GM21367 (cell line): ENCODE results near the gene PHYHD1.
"Not testable (repeated sequence)": the region's sequence is repeated elsewhere in the genome, so short reads cannot be mapped to it uniquely, and the experiment has no call there.

ENCODE experiments used
- ATAC-seq: cut with Tn5 transposase; IDR thresholded peaks from one replicate; pipeline ENCODE4 v1.9.1; 2021; ENCODE audit not compliant: unreplicated experiment

Gene PHYHD1

DNA sequence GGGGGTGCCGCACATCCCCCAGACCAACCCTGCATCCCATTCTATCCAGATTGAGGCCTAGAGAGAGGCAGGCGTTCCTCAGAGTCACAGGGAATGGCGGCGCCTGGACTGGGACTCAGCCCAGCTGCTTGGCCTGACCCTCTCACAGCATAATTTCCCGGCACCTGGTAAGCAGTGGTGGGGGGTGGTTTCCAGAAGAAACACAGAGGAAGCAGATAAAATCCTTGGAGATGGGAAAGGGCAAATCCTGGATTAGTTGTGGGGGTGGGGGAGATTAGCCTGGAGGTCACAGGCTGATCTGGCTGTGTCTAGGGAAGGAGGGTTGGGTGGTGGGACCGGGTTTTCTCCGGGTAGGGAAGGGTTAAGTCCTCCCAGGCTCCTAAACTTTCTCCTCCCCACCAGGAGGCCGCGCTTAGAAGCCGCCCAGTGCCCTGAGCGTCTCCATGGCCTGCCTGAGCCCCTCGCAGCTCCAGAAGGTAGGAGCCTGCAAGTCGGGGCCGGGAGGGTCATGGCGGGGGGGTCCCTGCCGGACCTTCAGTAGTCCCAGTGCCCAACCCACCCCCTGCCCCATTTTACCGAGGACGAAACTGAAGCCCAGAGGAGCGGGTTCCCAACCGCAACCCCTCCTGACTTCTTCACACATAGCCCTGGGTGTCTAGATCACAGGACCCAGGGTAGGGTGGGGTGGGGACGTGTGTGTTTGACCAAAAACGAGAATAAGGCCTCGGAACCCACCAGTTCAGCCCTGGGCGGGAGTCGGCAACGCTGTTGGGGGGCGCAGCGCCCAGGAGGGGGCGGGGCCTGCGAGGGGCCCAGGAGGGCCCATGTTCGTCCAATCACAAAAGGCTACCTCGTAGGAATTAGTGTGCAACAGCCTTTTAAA is 1.3 kb downstream of the PHYHD1 start:
- ATAC-seq: no peak

DNA sequence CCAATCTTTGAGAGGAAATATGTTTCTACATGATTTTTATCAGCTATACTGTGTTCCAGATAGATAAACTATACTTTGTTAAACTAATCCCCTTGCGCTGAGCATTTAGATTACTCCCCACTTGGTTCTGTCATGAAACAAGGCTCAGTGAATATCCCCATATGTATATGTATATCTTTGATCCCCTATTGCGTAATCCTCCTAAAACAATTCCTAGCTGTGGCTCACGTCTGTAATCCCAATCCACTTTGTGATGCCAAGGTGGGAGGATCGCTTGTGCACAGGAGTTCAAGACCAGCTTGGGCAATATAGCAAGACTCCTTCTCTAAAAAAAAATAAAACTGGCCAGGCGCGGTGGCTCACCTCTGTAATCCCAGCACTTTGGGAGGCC is 2.7 kb downstream of the PHYHD1 start:
- no peak for ATAC-seq

DNA sequence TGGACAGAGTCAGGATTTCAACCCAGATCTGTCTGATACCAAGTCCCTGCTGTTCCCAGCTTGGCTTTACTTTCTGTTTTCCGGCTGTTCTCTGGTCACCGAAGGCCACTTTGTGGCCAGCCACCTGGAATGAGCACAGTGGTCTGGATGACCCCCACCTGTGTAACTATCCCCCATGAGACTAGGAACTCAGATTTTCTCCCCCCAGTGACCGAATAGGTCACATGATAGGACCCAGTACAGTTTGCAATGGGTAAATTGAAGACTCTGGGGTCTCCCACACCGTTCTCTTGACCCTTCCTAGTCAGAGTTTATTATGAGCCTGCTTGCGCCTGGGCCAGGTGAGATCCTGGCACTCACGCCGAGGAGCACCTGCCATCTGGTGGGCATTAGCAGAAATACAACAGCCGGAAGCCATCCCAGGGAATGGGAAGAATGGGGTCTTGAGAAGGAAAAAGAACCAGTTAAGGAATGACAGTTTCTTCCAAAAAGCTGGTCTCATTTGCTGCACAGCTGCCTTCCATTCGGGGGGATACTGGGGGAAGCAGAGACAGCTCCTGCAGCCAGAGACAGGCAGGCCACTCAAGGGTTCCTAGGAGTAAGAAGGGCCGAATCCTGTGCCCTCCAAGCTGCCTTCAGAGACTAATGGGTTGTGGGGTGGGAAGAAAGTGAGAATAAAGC is 7.1 kb downstream of the PHYHD1 start:
- no peak for ATAC-seq

DNA sequence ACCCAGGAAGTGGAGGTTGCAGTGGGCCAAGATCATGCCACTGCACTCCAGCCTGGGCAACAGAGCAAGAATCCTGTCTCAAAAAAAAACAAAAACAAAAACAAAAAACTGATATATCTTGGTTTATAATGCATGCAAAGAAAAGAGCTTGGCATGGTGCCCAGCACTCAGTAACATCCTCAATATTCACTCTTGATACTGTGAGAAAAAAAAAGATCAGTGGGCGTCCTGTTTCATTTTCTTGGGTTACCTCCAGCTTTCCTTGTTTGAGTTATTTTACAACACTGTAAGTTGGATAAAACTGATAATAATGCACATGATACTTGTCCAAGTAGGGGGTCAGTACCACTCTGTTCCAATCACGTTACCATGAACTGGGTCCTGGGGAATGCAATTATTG is 7.8 kb downstream of the PHYHD1 start:
- no peak for ATAC-seq

DNA sequence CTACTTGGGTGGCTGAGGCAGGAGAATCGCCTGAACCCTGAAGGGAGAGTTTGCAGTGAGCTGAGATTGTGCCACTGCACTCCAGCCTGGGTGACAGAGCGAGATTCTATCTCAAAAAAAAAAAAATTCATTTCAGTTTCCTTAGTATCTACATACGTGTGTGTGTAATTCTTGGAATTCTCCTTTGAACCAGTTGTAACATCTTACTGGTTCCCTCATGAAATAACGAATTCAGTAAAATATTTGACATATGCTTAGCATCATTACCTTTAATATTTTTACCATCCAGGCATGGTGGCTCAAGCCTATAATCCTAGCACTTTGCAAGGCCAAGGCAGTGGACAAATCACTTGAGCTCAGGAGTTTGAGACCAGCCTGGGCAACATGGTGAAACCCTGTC is 8.8 kb downstream of the PHYHD1 start:
- ATAC-seq: no peak

DNA sequence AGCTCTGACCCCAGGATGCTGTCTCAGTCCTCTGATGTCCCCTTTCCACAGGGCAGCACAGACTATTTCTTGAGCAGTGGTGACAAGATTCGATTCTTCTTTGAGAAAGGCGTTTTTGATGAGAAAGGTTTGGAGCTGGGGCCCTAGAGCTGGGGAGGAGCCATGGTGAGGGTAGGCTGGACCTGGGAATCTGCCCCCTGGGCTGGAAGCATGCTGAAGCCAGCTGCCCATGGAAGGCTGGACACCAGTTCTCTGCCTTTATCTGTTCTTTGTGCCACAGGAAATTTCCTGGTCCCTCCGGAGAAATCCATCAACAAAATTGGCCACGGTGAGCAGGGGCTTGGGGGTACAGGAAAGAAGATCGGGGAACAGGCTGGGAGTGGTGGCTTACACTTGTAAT is 12.9 kb downstream of the PHYHD1 start:
- no peak for ATAC-seq

DNA sequence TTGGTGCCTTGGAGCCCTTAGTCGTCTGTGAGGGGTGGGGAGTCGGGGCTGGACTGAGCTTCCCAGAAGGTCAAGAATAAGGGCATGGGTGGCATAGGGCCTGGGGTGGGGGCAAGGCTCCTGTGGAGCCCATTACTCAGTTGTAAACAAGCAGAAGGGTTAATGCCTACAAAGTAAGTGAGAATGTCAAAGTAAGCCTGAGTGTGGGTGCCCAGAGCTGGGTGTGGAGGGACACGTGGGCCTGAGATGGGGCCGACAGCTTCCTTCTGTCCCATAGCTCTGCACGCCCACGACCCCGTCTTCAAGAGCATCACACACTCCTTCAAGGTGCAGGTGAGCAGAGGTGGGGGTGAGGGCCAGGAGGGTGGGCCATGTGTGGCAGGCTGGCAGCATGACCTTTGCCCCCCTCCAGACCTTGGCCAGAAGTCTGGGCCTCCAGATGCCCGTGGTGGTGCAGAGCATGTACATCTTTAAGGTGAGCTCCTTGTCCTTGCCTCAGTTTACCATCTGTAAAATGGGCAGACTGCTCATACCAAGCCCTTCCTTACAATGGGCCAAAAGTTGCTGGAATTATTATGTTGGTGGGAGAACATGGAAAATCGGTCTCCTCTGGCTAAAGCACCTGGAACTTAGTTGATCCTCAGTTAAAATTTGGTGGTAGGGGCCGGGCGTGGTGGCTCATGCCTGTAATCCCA is 15.5 kb downstream of the PHYHD1 start:
- ATAC-seq: no peak

DNA sequence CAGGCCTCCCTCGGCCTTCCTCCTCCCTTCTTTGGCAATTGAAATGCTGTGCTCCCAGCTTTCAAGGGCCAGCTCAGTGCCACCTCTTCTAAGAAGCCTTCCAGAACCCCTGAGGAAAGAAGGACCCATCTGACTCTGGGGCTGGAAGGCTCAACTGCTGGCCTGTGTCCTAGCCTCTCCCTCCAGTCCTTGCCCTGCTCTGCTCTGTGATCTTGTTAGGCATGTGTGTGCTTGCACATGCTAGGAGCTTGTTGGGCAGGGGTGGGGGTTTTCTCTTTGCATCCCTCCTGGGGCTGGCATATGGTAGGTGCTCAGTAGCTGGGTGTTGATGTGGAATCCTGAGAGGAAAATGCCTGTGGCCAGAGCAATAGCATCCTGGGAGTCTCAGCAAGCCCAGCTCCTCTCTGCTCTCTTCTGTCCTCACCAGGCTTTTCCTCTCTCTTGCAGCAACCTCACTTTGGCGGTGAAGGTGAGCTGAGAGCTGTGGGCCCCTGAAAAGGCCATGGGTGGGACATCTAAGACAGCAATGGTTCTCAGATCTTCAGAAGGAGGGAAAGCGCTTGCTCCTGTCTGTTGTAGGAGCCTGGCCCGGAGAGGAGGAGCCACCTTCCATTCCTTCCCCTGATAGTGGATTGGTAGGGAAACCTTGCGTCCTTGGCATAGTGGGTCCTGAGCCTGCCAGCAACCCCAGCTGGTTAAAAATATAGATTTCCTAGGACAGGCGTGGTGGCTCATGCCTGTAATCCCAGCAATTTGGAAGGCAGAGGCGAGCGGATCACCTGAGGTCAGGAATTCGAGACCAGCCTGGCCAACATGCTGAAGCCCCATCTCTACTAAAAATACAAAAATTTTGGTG is 16.8 kb downstream of the PHYHD1 start:
- no peak for ATAC-seq

DNA sequence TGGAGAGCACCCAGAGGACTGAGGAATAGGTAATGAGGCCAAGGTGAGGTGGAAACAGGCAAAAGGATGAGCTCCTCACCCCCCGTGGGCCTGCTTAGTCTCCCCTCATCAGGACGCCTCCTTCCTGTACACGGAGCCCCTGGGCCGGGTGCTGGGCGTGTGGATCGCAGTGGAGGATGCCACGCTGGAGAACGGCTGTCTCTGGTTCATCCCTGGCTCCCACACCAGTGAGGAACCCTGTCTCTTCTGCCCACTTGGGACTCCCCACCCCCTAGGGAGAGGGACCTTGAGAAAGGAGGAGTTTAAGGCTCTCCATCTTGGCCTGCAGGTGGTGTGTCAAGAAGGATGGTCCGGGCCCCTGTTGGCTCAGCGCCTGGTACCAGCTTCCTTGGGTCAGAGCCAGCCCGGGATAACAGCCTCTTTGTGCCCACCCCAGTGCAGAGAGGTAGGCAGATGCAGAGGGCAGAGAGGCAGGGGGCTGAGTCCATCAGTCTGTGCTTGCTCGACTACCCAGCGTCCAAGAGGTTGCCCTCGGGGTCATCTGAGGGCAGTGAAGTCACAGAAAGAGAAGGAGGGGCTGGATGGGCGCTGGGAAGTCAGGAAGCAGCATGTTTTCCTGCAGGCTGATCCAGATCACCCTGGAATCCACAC is 19.6 kb downstream of the PHYHD1 start:
- ATAC-seq: no peak

DNA sequence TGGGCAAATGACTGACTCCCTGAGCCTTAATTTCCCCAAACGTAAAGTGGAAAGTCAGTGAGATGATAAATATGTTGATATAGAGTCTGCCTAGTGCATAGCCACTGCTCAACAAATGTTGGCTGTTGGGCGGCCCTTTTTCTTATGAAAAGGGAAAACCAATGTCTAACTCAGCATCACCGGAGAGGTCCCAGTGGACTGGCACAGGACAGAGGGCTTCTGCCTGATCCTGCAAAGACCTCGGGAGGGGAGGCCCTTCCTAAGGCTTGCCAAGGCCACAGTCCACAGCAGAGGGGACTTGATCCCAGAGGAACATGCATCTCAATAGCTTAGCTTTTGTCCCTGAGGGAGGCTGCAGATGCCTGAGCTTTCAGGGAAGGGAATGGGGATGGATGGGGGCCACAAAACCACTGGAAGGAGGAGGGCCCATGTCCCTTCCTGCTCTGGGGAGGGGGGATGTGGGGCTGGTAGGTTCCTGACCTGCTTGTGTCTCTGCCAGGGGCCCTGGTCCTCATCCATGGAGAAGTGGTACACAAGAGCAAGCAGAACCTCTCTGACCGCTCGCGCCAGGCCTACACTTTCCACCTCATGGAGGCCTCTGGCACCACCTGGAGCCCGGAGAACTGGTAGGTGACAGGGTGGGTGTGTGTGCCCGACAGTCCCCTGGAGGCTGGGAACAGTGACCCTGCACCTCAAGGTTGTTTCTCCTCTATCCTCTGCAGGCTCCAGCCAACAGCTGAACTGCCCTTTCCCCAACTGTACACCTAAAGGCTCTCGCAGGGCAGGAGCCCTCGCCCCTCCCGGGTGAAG is 20.4 kb downstream of the PHYHD1 start:
- no peak for ATAC-seq

DNA sequence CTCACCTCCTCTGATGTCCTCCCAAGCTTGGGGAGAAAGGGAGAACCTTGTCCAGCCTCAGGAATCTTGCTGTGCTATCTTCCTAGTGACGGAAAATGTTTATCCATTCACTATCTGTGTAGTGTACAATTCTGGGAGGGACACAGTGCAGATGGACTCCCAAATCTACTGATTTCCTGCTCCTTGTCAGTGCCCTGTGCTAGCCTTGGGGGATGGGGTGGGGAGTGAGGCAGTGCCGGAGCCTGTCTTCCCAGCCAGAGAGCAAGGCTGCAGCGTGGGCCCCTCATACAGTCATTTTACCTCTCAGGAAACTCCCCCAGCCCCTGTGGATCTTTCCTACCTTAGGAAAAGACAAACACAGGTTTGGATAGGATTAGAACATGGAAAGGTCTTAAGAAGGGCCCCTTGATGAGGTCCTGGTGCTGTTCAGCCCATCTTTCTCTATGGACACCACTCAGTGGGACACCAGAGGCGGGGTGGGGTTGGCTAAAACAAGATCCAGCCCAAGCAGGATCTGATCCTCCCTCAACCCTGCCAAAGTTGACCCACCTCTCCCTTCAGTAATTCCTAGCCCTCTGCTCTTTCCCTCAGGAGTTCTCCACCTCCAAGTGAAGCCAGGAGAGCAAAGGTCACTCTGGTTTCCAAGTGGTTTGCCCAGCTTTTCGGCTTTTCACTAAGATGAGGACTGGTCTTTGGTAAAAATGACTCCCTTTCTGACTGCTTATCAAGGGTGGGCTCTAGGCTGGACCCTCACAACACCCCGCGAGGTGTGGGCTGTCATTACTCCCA is 23.2 kb downstream of the PHYHD1 start:
- ATAC-seq: no peak

DNA sequence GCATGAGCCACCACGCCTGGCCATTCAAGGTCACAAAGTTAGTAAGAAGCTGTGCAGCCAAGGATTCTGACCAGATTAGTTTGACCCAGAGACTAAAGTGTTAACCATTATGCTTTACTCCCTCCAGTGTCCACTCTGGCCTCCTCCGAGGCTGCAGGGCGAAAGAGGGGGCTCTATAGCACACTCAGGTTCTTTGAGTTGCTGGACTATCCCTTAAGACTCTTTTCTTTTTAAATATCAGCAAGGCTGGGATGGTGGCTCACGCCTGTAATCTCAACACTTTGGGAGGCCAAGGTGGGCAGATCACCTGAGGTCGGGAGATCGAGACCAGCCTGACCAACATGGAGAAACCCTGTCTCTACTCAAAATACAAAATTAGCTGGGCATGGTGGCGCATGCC is 24.2 kb downstream of the PHYHD1 start:
- ATAC-seq: not testable (repeated sequence)

DNA sequence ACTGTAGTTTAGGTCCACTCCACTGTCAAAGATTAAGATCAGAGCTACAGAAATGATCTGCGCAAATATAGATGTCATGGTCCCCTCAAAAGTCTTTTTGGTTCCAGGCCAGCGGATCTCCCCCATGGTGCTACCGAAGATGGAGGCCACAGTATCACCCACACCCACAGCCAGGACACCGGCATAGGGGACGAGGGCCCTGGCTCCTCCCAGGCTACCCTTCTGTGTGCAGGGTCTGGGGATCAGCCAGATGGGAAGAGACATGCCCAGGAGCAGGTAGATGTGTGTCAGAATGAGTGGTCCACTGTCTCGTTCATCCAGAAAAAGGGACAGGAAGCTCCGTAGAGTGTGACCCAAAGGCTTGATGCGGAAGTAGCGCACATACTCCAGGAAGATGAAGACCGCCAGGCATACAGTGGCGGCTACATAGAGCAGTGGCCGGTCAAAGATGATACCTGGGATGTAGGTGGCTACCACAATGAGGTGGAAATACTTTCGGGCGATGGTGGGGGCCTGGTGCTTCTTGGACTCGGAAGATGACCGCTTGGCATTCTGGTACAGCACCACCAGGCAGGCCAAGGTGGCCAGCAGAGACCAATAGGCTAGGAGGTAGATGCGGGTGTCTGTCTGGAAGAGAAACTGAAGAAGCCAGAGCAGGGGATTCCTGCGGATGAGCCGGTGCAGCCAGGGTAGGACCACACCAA is 25.2 kb downstream of the PHYHD1 start:
- ATAC-seq: no peak

DNA sequence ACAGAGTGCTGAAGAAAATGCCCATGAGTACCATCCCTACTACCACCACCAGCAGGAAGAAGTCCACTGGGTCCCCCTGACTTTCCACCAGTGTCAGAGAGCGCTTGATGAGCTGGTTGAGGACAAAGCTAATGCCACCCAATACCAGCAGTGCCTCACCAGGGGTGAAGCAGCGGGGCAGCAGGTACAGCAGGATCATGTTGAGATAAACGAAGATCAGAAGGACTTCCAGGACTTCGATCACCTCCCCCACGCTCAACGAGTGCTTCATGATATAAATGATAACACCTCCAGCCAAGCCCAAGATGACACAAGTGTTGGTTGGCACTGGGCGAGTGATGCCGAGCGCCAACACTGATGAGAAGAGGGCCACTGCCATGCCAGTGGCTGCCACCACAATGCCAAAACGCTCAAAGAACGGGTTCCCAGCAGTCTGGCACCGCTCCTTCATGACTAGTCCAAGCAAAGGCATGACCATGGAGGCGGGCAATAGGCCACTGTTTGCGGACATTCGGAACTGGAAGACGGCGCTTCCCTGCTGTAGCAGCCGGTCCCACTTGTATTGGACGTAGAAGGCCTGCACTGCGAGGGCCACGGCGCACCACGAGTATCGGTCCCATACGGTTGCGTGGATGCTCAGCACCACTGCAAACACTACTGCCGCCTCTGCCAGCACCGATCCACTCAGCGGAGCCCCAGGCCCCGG is 25.9 kb downstream of the PHYHD1 start:
- ATAC-seq: no peak

DNA sequence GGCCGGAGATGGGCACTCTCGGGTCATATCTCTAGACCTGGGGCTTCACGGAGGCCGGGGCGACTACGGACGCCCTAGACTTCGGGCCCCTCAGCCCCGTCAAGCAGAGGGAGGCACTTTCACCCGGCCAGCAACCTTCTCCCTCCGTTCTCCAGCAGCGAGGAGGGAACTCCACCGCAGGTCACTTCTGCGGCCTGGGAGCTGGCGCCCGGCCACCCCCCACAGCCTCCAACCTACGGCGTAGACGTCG is 26.4 kb downstream of the PHYHD1 start:
- peak; percentile 21 for ATAC-seq

DNA sequence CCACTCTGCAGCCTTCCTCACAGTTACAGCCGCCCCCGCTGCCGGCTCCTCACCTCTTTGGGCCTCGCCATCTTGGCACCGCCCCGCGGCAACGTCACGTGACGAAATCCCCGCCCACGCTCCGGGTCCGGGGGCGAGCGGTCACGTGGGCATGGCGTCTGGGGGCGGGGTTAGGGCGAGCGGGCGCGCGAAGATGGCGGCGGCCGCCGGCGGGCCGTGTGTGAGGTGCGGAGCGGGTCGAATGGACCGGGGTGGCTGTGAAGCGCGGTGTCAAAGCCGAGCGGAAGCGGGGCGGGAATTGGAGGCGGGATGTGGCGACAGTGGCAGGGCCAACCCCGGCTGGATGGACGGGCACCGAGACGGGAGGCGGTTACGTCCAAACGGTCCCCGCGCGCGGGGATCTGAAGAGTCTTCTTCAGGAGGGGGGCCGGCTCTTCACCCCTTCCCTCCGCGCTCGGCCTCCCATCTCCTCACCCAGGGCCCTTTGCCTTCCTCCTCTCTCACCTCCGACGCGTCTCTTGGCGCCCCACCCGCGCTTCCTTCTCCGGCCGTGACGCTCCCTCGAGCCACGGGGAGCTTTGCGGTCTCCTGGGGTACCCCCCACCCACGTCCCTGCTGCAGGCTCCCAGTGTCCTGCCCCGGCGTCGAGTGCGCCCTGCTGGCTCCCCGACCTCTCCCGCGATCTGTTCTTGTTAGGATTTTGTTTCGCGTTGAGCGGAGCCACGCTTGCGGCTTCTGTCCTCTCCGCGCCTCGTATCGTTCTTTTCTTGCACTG is 26.9 kb downstream of the PHYHD1 start, which contains the start of the genes DOLK and NUP188:
Gene DOLK, minus strand, starts transcription at position 77 of the 775 bp plus-strand sequence. CDS start 300 bp downstream, outside the sequence.
Gene NUP188, plus strand, starts transcription at position 173 of the 775 bp plus-strand sequence. Its CDS starts 21 bp downstream, at position 194.
- ATAC-seq: peak; percentile 67

DNA sequence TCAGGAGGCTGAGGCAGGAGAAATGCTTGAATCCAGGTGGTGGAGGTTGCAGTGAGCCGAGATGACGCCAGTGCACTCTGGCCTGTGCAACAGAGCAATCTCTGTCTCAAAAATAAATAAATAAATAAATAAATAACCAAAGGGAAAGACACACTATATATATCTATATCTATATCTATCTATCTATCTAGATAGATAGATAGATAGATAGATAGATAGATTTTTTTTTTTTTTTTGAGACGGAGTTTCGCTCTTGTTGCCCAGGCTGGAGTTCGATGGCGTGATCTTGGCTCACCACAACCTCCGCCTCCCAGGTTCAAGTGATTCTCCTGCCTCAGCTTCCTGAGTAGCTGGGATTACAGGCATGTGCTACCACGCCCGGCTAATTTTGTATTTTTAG is 40.6 kb downstream of the PHYHD1 start:
- ATAC-seq: not testable (repeated sequence)
